Lower leg skin (tissue), 3 donors: Measurements from ENCODE around the gene DBH.

Source experiments
- POLR2A ChIP-seq, 2 donors: fragments of 450-650 bp; IDR thresholded peaks; one replicate each; pipeline ENCODE4 v1.6.1; 2016 to 2017; ENCODE audit warnings: antibody characterized with exemption in 2 of 2, mild to moderate bottlenecking in 1 of 2, moderate library complexity in 1 of 2
- TF ChIP-seq, protein P1 (sequence below), 3 donors: fragments of 450-650 bp; IDR thresholded peaks; one replicate each; pipeline ENCODE4 v1.5.1; 2016; ENCODE audit warnings: antibody characterized with exemption in 3 of 3, mild to moderate bottlenecking in 3 of 3, moderate library complexity in 2 of 3

DNA sequence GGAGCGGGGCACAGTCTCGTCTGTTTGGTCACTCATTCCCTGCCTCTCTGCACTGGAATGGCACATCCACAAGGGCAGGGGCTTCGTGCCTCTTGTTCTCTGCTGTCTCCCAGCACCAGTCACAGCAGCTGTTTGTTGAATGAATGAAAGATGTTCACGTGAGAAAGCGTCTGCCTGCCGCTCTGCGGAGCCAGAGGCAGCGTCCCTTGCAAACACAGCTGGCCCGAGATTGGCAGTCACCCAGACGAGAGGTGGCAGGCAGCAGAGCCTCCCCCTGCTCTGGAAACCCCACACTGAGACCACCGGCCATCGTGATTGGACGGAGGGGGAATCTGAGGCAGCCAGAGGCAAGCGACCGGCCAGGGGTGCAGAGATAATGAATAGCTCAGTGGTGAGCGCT lies 21.0 kb upstream of the DBH start:
- TF ChIP-seq, protein P1, sequence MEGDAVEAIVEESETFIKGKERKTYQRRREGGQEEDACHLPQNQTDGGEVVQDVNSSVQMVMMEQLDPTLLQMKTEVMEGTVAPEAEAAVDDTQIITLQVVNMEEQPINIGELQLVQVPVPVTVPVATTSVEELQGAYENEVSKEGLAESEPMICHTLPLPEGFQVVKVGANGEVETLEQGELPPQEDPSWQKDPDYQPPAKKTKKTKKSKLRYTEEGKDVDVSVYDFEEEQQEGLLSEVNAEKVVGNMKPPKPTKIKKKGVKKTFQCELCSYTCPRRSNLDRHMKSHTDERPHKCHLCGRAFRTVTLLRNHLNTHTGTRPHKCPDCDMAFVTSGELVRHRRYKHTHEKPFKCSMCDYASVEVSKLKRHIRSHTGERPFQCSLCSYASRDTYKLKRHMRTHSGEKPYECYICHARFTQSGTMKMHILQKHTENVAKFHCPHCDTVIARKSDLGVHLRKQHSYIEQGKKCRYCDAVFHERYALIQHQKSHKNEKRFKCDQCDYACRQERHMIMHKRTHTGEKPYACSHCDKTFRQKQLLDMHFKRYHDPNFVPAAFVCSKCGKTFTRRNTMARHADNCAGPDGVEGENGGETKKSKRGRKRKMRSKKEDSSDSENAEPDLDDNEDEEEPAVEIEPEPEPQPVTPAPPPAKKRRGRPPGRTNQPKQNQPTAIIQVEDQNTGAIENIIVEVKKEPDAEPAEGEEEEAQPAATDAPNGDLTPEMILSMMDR (IDR thresholded peaks at IDR 0.05) = no peak
- no peak for TF ChIP-seq POLR2A (IDR thresholded peaks at IDR 0.05)
